ENCODE data around the gene TIMP3.
A peak's percentile ranks its signal among the peaks of the same experiment; 100 is the strongest.

The TIMP3 gene

DNA sequence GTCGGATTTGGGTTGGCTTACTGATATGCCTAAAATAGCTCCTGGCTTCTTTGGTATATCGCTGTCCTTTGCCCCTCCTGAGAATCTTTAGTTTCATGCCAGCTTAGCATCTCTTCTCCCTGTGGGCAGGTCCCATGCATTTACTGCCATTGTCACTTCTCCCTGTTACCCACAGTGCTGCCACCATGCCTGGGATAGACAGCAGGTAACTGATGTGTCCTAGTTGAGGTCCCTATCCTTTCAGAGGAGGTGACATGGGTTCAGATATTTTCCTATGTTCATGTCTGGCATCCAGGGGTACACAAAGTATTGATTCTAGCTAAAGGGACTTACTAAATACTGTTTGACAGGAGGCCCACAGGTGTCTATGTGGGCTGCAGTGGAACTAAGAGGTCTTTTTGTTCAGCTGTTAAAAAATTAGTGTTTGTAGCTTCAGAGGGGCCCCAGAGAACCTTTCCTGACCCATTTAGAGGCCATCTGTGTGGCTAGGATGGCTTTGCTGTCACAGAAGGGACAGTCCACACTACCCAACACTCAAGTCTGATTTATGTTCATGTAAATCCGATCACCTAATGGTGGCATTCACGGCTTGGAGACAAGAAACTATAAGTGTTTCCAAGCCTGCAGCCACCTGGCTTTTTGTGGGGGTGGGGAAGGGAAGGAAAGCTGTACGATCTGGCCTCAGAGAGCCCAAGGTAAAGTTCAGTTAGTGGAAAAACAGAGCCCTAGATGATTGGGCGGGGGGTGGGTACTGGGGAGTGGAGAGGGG lies 8.5 kb downstream of the TIMP3 start:
- DNase-seq, result no peak

DNA sequence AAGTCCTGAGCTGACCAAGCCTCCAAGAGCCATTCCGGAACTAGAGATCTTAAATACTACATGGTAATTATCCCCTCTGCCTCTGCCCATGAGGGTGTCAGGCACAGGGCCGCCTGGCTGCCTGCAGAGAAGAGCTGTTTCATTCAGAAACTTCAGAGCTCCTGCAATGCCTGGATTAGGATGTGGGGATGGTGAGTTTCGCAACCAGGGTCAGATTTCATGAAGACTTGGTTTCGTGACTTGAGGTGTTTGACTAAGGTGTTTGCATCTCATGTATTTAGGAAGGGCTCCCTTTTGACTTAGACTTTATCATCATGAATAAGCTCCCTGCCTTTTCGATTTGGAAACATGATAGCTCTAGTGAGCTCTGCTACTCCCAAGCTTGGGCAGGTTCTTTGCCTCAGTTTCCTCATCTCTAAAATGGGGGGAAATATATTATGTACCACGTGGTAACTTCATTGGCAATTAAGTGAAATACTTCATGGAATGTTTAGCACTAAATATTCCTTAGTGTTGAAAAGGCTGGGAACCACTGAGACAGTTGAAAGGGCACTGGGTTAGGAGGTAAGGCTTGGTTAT lies 9.1 kb downstream of the TIMP3 start:
- DNase-seq, result no peak

DNA sequence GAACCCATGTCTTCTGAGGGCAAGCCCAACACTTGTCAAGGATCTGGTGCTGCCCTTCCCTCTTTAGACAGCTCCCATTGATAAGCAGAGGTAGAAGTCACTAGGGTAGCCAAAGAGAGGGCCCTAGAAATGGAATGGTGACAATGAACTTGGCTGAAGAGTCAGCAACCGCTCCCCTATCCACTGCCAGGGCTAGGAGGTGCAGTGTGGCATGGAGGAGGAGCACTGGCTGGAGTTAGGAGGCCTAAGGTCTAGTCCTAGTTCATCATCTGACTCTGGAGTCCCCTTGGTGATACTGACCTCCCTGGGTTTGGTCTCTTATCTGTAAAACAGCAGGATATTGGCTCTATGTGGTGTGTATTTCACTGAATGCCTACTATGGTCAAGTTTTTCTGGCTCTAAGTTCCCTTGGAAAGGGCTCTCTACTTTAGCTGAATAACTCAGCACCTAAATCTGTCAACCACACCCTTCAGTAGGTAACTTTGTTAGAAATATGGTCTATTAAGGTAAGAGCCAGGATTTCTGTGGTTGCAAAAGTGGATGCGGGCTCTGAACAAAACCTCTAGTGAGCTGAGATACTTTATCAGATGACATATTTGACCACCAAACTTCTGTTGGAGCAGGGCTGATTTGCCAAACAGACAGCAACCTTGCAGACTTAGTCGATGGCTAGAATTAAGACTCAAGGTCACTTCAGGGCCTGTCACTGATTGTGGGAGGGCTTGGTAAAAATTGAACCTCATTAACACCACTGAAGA lies 10.5 kb downstream of the TIMP3 start:
- DNase-seq, result no peak

DNA sequence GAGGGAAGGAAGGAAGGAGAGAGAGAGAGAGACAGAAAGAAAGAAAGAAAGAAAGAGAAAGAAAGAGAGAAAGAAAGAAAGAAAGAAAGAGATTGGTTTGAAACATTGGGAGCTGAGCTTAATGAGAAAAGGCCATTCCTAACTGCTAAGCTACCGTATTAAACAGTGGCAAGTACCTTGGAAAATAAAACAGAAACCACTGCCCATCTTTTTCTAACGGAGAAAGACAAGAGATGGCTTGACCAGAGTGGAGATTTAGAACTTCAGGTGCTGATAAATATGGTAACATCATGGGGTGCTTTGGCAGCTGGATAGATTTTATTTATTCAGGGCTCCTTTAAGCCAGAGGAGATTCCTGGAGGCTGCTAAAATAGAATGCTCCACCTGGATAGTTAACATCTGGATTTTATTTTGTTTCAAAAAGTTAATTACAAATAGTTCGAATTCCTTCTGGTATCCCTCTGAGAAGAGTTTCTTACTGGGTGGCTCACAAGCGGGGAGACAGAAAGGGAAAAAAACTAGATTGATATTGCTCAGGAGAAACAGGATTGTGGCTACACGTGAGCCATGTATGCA lies 12.9 kb downstream of the TIMP3 start:
- no peak for DNase-seq

DNA sequence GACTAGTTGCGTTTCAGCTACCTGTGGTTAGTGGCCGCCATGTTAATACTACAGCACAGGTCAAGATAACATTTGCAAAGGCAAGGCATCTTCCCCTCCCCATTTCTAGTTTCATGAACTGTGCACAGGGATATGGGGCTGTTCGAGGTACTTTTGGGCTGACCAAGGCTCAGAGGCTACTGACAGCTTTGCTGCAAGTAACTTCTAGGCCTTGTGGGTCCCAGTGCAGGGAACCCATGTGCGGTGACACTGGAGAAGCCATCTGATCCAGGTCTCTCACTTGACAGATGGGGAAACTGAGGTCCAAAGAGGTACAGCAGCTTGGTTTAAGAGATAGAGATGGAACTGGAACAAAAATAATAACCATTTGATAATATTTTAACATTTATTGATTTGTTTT lies 13.6 kb downstream of the TIMP3 start:
- DNase-seq, result no peak

DNA sequence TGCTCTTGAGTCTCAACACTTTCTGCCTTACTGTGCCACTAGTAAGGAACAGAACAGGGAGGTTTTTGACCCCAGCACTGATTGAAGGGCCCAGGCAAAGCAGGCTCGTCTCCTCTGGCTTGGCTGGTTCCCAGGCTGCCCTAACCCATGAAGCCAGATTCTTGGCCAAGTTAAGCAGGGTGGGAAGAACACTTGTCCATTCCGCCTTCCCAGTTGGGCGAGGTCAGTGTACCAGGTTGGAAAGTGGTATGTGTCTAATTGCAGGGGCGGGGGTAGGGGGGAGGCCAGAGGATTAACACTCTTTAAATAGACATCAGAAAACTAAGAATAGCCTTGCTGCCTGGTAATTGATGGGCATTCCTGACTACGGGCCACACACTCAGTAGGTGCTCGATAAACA lies 14.4 kb downstream of the TIMP3 start:
- DNase-seq, result no peak

DNA sequence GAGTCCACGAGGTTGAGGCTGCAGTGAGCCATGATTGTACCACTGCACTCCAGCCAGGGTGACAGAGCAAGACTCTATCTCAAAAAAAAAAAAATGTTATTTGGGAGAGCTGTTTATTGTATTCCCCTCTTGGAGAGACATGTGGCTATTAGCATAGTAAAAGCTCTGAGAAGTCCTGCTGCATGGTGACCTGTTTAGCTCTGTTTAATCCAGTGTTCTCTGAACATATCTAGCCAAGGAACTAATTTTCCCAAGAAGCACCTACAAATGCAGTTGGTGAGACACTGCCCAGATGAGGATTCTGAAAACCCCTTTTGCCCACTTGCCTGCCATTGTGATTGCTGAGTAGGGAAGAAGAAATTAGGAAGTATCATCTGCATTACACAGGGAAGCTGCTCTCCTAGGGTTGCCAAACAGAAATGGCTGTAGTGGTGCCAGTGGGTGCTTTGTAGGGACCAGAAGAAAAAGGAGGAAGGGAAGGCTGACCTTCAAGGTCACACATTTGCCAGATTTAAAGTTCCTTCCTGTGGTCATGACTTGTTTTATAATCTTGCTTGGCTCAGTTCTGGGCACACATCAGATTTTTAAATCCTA lies 15.7 kb downstream of the TIMP3 start:
- DNase-seq, result no peak

DNA sequence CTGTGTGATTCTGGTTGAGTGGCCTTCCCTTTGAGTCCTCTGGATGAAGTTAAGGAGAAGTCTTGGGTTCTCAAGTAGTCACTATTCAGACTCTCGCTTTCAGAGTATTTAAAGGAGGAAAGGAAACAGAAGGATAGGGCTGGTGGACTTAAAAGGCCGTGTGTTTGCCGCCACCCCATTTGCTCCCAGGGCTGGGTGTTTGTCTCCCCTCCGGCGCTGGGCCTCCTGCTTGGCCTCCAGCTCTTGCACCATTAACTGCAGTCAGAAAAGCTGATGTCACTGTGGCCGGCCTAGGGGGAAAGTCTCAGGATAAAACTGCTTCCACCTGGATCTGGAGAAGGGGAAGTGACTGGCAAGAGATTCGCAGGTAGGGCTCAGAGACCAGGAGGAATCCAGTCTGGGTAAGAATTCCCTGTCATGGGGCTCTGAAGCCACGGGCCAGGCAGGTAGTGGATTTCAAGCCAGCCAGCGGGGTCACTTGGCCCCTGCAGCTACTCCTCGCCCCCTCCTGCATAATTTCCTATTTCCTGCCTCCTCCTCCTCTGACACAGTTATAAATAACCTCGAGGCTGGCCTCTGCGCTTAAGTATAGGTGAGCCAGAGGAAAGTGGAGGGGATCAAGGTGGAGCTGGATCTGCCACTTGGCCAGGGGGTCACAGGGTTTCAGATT lies 17.1 kb downstream of the TIMP3 start:
- DNase-seq, result no peak

DNA sequence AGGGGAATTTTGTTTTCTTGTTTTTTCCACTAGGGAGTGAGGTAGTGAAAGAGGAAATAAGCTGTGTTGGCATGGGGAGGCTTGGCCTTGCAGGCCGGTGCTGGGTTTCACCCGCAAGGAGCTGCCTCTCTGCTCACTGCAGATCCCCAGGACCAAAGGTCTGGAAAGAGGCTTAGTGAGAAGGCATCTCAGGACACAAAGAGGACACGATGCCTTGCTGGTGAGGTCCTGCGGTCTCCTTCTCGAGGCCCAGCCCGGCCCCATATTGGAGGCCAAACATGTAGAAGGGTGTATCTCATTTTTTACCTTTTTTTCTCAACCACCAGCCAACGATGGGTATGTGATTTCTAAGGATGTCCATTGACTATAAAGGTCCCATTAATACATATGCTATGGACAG lies 17.6 kb downstream of the TIMP3 start:
- DNase-seq, result no peak

DNA sequence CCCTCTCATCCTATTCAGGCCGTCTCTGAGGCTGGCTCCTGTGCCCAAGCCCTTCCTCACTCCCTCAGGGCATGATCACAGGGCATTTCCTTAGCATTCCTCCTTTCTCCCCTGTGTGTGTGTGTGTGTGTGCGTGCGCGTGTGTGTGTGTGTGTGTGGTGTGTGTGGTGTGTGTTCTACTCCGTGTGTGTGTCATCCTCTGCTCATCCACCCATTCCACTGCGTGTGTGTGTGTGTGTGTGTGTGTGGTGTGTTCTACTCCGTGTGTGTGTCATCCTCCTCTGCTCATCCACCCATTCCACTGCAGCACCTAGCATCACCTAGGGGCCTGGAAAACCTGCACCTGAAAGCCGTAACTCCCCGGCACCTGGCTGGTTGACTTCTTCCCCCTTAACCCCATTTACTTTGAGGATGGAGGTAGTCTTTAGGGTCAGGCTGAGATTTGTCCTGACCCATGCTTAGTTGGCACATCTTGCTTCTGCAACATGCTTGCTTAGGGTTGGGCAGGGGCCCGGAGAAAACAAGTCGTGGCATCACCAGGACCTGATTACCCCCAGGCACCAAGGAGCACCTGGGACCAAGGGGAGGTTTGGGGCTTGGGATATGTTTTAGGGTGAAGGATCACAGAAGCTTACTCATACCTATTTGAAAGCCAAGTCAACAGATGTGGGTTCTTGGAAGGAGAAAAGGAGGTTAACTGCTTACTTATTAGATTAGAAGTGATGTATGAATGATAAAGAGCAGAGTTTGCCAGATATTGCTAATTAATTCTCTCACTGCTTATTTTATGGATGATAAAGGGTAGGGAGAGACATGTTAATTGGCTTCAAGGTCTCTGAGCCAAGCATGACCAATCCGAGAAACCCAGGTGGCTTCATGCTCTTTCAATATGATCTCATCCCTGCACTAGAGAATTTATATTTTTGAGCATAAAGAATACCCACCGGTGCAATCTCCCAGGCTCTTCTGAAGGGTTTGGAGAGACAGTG lies 18.9 kb downstream of the TIMP3 start:
- DNase-seq, result no peak

DNA sequence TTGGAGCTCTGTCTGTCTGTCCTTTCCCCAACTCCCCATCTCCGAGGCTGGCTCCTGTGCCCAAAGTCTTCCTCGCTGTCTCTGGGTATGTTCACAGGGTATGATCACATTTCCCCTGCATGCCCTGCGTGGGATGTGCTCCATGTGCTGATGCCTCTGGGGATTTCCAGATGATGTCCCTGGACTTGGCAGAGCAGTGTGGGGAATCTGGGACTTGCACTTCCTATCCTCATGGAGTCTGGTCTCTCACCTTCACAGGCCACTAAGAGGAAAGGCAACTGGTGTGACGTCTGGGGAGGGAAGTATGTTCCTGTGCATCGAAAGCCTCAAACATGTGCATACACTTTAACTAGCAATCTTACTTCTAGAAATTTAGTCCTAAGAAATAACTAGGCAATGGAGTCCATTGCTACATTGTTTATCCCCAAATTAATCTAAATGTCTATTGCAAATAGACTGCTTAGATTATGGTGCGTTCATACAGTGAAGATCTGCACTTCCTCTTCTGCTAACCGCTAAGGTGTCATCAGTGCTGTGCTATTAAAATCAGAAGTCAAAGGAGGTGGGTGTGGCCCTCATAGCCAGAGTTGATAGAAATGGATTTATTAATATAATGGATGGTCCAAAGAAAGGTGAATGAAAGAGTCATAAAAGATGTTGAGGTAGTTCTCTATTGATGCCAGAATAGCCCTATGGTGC lies 20.8 kb downstream of the TIMP3 start:
- DNase-seq, result no peak

DNA sequence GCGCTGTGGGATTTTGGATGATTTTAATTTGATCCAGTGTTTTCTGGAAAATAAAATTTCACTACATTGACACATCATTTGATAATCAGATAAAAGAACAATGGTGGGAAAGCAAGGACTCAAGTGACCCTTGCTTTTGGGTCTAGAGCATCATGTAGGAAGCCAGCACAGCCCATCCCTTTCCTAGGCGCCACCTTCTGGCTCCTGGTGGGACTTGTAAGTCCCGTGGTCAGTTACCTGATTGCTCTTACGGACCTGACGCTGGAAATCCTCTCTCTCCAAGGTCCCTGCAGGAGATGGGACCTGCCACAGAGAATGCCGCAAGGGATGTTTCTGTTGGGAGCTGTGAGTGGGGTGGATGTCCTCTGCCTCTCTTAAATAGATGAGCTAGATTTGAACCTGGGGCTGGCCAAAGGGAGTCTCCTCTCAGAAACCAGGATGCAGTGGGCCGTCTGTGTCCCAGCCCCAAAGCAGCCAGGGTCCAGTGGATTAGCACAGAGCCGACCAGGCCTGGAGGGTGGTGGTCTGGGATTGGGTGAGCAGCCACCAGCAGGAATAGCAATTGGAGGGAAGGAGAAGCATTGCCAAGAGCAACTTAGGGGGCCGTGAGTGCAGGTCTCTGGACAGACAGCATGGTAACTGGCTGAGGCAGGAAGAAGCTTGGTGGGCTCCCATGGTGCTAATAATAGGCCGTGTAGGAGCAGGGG lies 21.7 kb downstream of the TIMP3 start:
- peak in 1 of 2 experiments; percentile 23 for DNase-seq

DNA sequence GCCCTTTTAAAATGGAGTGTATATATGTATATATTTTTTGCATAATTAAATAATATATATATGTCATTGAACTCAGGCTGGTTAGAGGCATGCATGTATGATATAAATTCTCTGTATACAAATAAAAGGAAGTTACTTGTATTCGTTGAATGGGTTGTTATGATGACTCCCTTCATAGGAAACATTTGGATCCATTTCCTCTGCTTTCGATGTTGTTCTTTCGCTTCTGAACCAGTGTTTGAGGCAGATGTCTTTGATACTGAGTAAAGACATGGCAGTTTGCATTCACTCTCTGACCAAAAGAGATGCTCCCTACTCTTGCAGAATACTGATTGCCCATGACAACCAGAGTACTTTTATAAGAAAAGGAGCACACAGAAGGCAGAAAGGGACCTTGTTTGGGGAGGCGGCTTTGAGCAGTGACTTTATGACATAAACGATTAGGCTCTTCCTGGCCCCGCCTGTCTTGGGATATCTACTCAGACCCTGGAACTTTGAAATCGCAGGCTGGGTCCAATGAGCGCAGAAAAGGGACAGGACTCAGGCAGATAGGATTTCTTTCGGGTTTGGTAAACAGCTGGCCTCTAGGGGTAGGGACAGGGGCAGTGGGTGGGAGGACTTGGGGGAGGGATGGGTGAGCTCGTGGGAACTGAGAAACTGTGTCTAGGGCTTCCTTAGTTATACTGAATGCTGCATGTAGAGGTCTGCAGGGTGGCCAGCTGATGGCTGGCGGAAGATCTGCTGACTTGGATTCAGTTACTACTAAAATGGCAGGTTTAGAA lies 23.2 kb downstream of the TIMP3 start:
- DNase-seq, result no peak

DNA sequence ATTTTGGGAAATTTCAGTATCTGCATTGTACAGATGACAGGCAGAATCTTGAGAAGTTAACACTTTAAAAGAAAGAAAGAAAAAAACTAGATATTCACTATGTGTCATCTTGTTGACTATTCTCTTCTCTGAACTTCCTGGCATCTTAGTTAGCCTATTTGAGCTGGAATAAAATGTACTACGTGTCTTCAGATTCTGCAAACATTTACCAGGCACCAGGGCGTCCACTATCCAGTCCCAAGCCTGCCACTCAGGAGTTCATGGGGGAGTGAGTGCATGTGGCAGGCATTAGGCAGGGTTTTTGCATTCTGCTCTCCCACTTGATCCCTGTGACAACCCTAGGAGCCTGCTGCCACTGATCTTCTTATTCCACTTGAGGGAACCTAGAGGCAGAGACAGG lies 25.0 kb downstream of the TIMP3 start:
- no peak for DNase-seq

DNA sequence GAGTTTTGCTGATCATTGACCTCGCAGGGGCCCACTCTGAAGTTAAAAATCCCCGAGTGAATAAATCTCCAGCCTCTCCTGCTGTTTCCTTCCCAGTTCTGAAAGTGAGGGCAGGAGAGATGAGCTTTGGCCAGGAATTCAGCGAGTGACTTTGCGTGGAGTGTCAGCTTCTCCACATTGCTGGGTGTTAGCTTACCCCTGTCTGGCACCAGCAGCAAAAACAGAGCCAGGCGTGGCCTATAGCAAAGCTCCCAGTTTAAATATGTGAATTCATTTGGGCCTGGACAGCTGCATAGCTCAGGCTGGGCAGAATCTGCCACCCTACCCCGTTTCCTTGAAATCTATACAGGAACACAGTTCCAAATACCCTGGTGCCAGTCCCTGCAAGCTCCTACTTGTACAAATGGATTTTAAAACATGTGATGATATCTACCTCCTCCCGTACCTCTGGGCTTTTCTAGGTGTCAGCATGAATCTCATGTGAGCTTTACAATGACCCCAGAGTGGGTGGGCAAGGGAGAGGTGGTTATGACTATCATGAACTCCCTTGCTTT lies 25.6 kb downstream of the TIMP3 start:
- no peak for DNase-seq

DNA sequence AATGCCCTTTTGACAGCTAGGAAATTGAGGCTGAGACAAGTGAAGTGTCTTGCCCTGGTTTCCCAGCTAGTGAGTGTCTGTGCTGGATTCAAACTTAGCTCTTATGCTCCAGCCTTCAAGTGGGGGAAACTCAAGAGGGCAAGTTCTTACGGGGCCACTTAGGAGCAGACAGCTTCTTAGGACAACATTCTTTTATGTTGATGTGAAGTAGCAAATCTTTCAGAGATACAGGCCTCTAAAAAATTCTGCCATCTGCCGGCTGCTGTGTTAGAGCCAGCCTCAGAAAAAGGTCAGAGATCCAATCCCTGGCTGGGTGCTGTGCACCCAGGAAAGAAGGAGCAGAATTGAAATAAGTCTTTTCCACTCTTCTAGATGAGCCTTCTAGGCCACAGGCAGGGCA lies 26.6 kb downstream of the TIMP3 start:
- no peak for DNase-seq

DNA sequence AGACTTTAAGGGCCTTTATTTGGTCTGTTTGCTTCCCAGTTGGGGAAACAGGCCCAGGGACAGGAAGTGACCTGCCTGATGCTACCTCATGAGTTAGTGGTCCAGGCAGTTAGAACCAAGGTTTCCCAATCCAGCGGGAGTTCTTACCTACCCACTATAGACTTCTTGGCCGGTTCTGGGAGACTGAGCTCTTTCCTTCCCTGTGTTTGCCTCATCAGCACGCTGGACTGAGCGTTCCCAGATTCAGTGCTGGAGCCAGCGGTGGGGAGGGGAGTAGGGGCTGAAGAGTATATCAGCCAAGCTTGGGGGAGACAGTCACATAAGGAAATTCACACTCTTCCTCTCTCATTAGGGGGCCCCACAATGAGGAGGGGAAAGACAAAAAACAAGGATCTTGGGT lies 27.1 kb downstream of the TIMP3 start:
- DNase-seq, result no peak

DNA sequence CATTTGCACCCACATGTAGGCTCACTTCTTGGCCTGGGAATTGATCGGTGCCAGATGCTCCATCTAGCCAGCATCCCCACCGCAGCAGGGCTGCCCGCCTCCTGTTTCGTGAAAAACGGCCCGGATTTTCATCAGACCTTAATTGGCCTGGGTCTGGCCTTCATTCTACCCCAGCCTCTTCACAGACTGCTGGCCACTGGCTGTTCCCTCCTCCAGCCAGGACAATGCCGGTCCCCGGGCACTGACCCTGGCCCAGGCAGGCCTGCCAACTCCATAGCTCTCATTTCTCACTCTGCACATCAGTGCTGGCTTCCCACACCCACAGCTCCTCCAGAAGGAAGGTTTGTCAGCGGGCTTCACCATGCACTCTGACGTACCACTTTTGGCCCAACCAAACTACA lies 27.9 kb downstream of the TIMP3 start:
- no peak for DNase-seq

DNA sequence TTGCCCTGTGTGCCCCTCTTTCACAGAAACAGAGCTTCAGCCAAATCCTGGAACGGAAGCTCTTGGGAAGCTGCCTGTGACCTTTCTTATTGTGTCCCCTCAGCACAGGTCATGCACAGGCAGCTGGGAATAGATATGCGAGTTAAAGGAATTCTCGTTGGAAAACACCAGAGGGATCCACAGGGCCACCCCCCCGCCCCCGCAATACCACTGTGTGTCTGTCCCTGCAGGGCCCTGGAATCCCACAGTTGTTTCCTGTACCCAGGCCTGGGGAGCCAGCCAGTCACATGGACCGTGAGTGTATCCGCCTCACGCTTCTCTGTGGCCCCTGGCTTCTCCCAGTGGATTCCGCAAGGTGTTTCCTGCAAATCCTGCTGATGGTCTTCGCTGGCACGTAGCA lies 29.0 kb downstream of the TIMP3 start:
- no peak for DNase-seq
